Stimulated activated CD8-positive, alpha-beta memory T cell treated with anti-CD3 and anti-CD28 coated beads, Interleukin-15, amount 100 ng/mL, for 4 hours (primary cell): ENCODE results near the gene ZKSCAN5.
A peak's percentile ranks its signal among the peaks of the same experiment; 100 is the strongest.
"Not testable (repeated sequence)": the region's sequence is repeated elsewhere in the genome, so short reads cannot be mapped to it uniquely, and the experiment has no call there.

Experiments
- DNase-seq, 2 donors: peaks; one replicate each; pipeline ENCODE4 v3.0.0-alpha.2; 2020; ENCODE audit warnings: low read depth in 2 of 2

Gene ZKSCAN5

GRCh38 chr7:99551767-99552463, 47.5 kb downstream of the ZKSCAN5 start, which contains the start of gene FAM200A:
TSS of gene FAM200A (minus strand) at chr7:99552114. CDS start at chr7:99548407, 3,707 bp downstream.
- DNase-seq, result peak; percentile 69 to 74

- no peak for DNase-seq
Measured at GRCh38 chr7:99553039-99553438, 48.6 kb downstream of the ZKSCAN5 start.

GRCh38 chr7:99554939-99555338, 50.5 kb downstream of the ZKSCAN5 start:
- no peak for DNase-seq

- DNase-seq, result no peak
Measured at GRCh38 chr7:99557196-99557607, 52.7 kb downstream of the ZKSCAN5 start.

- DNase-seq, result no peak
Measured at GRCh38 chr7:99557940-99558305, 53.5 kb downstream of the ZKSCAN5 start.

- DNase-seq, result peak; percentile 82 to 85
Measured at GRCh38 chr7:99558306-99559174, 54.1 kb downstream of the ZKSCAN5 start, which contains the start of gene ZNF655. TSS of gene ZNF655 (plus strand) at chr7:99558642. CDS start at chr7:99560560, 1,918 bp downstream.

- DNase-seq, result no peak
Measured at GRCh38 chr7:99559175-99559915, 54.9 kb downstream of the ZKSCAN5 start.

- DNase-seq, result no peak
Measured at GRCh38 chr7:99560834-99561736, 56.6 kb downstream of the ZKSCAN5 start.

- no peak for DNase-seq
Measured at GRCh38 chr7:99561737-99562051, 57.2 kb downstream of the ZKSCAN5 start.

GRCh38 chr7:99562114-99562784, 57.8 kb downstream of the ZKSCAN5 start:
- no peak for DNase-seq

- DNase-seq, result no peak
Measured at GRCh38 chr7:99562832-99563231, 58.4 kb downstream of the ZKSCAN5 start.

- no peak for DNase-seq
Measured at GRCh38 chr7:99563650-99564049, 59.2 kb downstream of the ZKSCAN5 start.

- DNase-seq, result not testable (repeated sequence)
Measured at GRCh38 chr7:99568770-99569169, 64.3 kb downstream of the ZKSCAN5 start.

- no peak for DNase-seq
Measured at GRCh38 chr7:99571768-99572167, 67.3 kb downstream of the ZKSCAN5 start.

GRCh38 chr7:99573257-99573656, 68.8 kb downstream of the ZKSCAN5 start:
- no peak for DNase-seq

- no peak for DNase-seq
Measured at GRCh38 chr7:99576251-99576650, 71.8 kb downstream of the ZKSCAN5 start.

- no peak for DNase-seq
Measured at GRCh38 chr7:99579281-99579955, 75.0 kb downstream of the ZKSCAN5 start.

- peak; percentile 39 to 43 for DNase-seq
Measured at GRCh38 chr7:99579956-99580777, 75.7 kb downstream of the ZKSCAN5 start.

- not testable (repeated sequence) for DNase-seq
Measured at GRCh38 chr7:99580778-99581332, 76.4 kb downstream of the ZKSCAN5 start.
